Esophagus muscularis mucosa (tissue), 4 donors: ENCODE data around the gene PIK3R3. TPM values are rescaled to one million over a fixed set of nuclear protein-coding genes. Genes with fewer than 3 reads are reported as not detected.

Experiments used
- DNase-seq: peaks from one replicate; pipeline ENCODE4 v3.0.0-alpha.2; 2017; ENCODE audit errors: extremely low spot score
- H3K27ac ChIP-seq, 4 donors: fragments of 200-600 bp; sonication (generic); replicated peaks in 1 of 4; 1 replicate in 3 of 4; 2 replicates in 1 of 4; pipeline ENCODE4 v1.5.1; 2016 to 2019; ENCODE audit warnings: mild to moderate bottlenecking in 1 of 4
- H3K27me3 ChIP-seq, 4 donors: fragments of 200-600 bp; sonication (generic); one replicate each; pipeline versions ENCODE4 v1.5.1 to v1.6.0; 2016 to 2019
- H3K36me3 ChIP-seq, 4 donors: fragments of 200-600 bp; sonication (generic); one replicate each; pipeline ENCODE4 v1.5.1; 2016 to 2019
- H3K4me1 ChIP-seq, 4 donors: fragments of 200-600 bp; sonication (generic); one replicate each; pipeline ENCODE4 v1.5.1; 2016 to 2019
- H3K4me3 ChIP-seq, 4 donors: fragments of 200-600 bp; sonication (generic); 1 replicate in 2 of 4; 2 replicates in 2 of 4; pipeline ENCODE4 v1.5.1; 2016 to 2019; ENCODE audit warnings: mild to moderate bottlenecking in 4 of 4, moderate library complexity in 1 of 4
- H3K9me3 ChIP-seq, 4 donors: fragments of 200-600 bp; sonication (generic); 1 replicate in 3 of 4; 2 replicates in 1 of 4; pipeline ENCODE4 v1.5.1; 2016 to 2019
- CTCF ChIP-seq, 3 experiments: fragments of 200-600 bp in 2 of 3; fragments of 450-650 bp in 1 of 3; sonication (generic) in 2 of 3; IDR thresholded peaks; one replicate each; pipeline ENCODE4 v1.5.1; 2017 to 2019; ENCODE audit warnings: antibody characterized with exemption in 3 of 3, mild to moderate bottlenecking in 2 of 3, moderate library complexity in 1 of 3
- EP300 ChIP-seq: sonication (generic); formaldehyde crosslinking; IDR thresholded peaks from one replicate; pipeline ENCODE4 v1.6.1; 2017; ENCODE audit warnings: antibody characterized with exemption
- POLR2A ChIP-seq: fragments of 450-650 bp; IDR thresholded peaks from one replicate; pipeline ENCODE4 v1.6.1; 2017; ENCODE audit warnings: antibody characterized with exemption, moderate library complexity, mild to moderate bottlenecking, low read depth
- POLR2AphosphoS5 ChIP-seq, 2 donors: sonication (generic); formaldehyde crosslinking; IDR thresholded peaks; one replicate each; pipeline ENCODE4 v1.6.1; 2017; ENCODE audit warnings: antibody characterized with exemption in 2 of 2
- WGBS: methylation state at CpG from one replicate; pipeline ENCODE4 v1.1.5; 2018; 5-methylcytosine and 5-hydroxymethylcytosine counted together
- intact Hi-C: fragments of 100-400 bp; cut with DNase I; formaldehyde crosslinking; loops from one replicate; pipeline ENCODE4 v1.15.1; 2023
- small RNA-seq, 3 donors: library from RNA; depleted of rRNA; stranded (forward); fragments of <200 nt; gene quantifications; one replicate each; pipeline ENCODE3, GENCODE V24; 2016
- total RNA-seq, 4 donors: library from RNA; depleted of rRNA; stranded (reverse); fragments of >200 nt; gene quantifications; one replicate each; pipeline versions ENCODE4 v1.1.0 to v1.2.1, GENCODE V29; 2016

The PIK3R3 gene
- total RNA-seq, 4 donors from 2014 or later, result 13.7 to 34.3 (median 21.4) TPM

- H3K4me3 ChIP-seq, result no peak overlapping the region
- intact Hi-C loops, result no loop called here
- H3K9me3 ChIP-seq, result no peaks in the 10 kb centered on the region
- H3K27ac ChIP-seq, result peak overlapping the region in 1 of 4 donors; percentile 53
- peaks cover 0 to 15% (median 6%) of the 10 kb centered on the region in 4 donors for H3K36me3 ChIP-seq
- TF ChIP-seq EP300 (no peak), POLR2AphosphoS5 (IDR thresholded peaks at IDR 0.05) (no peak), CTCF (IDR thresholded peaks at IDR 0.05) (no peak), POLR2A (no peak)
- 27% methylated on average over 3 of the region's 3 CpGs for WGBS
- H3K27me3 ChIP-seq, result no peaks in the 10 kb centered on the region
- peaks cover 4 to 14% (median 10%) of the 10 kb centered on the region in 4 donors for H3K4me1 ChIP-seq
- DNase-seq, result peak; percentile 62
These were observed 134.3 kb downstream of the PIK3R3 start for GRCh38 chr1:45998020-45998617.

GRCh38 chr1:45995298-45995697 is 137.1 kb downstream of the PIK3R3 start:
- WGBS, result 84% methylated on average over 8 of the region's 8 CpGs
- intact Hi-C loops, result no loop called here
- Histone ChIP-seq H3K27ac (no peak overlapping the region), H3K4me3 (no peak overlapping the region), H3K27me3 (no peaks in the 10 kb centered on the region), H3K4me1 (peaks cover 4 to 14% (median 10%) of the 10 kb centered on the region in 4 donors), H3K9me3 (no peaks in the 10 kb centered on the region), H3K36me3 (peaks cover 0 to 7% (median 2%) of the 10 kb centered on the region in 4 donors)
- no peak for TF ChIP-seq EP300
- TF ChIP-seq POLR2AphosphoS5 (IDR thresholded peaks at IDR 0.05), result no peak
- TF ChIP-seq POLR2A, result no peak
- no peak for TF ChIP-seq CTCF (IDR thresholded peaks at IDR 0.05)
- no peak for DNase-seq

- intact Hi-C loops, result no loop called here
- TF ChIP-seq POLR2A, result no peak
- TF ChIP-seq EP300, result no peak
- TF ChIP-seq POLR2AphosphoS5 (IDR thresholded peaks at IDR 0.05), result no peak
- no peak for TF ChIP-seq CTCF (IDR thresholded peaks at IDR 0.05)
- Histone ChIP-seq H3K4me1 (peaks cover 4 to 14% (median 10%) of the 10 kb centered on the region in 4 donors), H3K9me3 (no peaks in the 10 kb centered on the region), H3K36me3 (no peaks in the 10 kb centered on the region), H3K4me3 (no peak overlapping the region), H3K27ac (no peak overlapping the region), H3K27me3 (no peaks in the 10 kb centered on the region)
- no peak for DNase-seq
- WGBS, result 96% methylated on average over 6 of the region's 6 CpGs
These were observed 138.0 kb downstream of the PIK3R3 start for GRCh38 chr1:45994423-45994822.

Small RNAs within 50 kb of the gene (small RNA-seq; reads per million reads assigned to genes)
- gene AL358075.3 (0 reads per million in 3 donors), gene AL672043.1 (0 reads per million in 3 donors)

Other genes starting within 250 kb of the PIK3R3 start
- gene TSPAN1, start 42.5 kb upstream of the PIK3R3 start, total RNA-seq, result 1 to 10 TPM in 3 of 4 donors, under 1 TPM in 1; 0.83 to 1.6 (median 1.5) TPM
- gene P3R3URF, start 43.9 kb upstream of the PIK3R3 start, total RNA-seq, result not detected
- 10 to 100 TPM; 31.6 to 47.2 (median 36.9) TPM for gene POMGNT1, start 65.8 kb upstream of the PIK3R3 start, total RNA-seq
- gene LURAP1, start 70.7 kb upstream of the PIK3R3 start, total RNA-seq, result 10 to 100 TPM in 3 of 4 donors, 1 to 10 TPM in 1; 3.5 to 13.0 (median 11.4) TPM
- 1 to 10 TPM in 1 of 4 donors, not detected in 3; 1.2 TPM for gene RAD54L, start 115.1 kb upstream of the PIK3R3 start, total RNA-seq
- 10 to 100 TPM; 59.0 to 81.1 (median 75.8) TPM for gene LRRC41, start 171.0 kb upstream of the PIK3R3 start, total RNA-seq
- 100 to 1,000 TPM; 148 to 412 (median 283) TPM for gene UQCRH, start 171.1 kb upstream of the PIK3R3 start, total RNA-seq
- 10 to 100 TPM; 14.5 to 20.7 (median 16.2) TPM for gene NSUN4, start 208.2 kb upstream of the PIK3R3 start, total RNA-seq